Measurements from ENCODE around the gene F7.
"Not testable (repeated sequence)": the region's sequence is repeated elsewhere in the genome, so short reads cannot be mapped to it uniquely, and the experiment has no call there.

The F7 gene

GRCh38 chr13:113105032-113105920 lies at the start of gene F7:
Gene F7 (plus strand): TSS chr13:113105791. CDS start chr13:113105842, 51 bp downstream.
- peak; percentile 43 for DNase-seq

DNA sequence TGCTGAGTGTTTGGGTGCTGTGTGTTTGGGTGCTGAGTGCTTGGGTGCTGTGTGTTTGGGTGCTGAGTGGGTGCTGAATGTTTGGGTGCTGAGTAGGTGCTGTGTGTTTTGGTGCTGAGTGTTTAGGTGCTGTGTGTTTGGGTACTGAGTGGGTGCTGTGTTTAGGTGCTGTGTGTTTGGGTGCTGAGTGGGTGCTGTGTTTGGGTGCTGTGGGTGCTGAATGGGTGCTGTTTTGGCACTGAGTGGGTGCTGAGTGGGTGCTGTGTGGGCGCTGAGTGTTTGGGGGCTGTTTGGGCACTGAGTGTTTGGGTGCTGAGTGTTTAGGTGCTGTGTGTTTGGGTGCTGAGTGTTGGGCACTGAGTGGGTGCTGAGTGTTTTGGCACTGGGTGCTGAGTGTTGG lies 48.5 kb upstream of the F7 start:
- no peak for DNase-seq

DNA sequence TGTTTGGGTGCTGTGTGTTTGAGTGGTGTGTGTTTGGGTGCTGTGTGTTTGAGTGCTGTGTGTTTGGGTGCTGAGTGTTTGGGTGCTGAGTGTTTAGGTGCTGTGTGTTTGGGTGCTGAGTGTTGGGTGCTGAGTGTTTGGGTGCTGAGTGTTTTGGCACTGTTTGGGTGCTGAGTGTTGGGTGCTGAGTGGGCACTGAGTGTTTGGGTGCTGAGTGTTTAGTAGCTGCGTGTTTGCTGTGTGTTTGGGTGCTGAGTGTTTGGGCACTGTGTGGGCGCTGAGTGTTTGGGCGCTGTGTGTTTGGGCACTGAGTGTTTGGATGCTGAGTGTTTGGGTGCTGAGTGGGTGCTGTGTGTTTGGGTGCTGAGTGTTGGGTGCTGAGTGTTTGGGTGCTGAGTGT lies 48.0 kb upstream of the F7 start:
- DNase-seq: not testable (repeated sequence)

- no peak for DNase-seq
Measured at GRCh38 chr13:113058129-113058987, 47.2 kb upstream of the F7 start.

- DNase-seq: no peak
Measured at GRCh38 chr13:113058988-113059850, 46.4 kb upstream of the F7 start.

- no peak for DNase-seq
Measured at GRCh38 chr13:113059891-113060290, 45.7 kb upstream of the F7 start.

GRCh38 chr13:113060557-113061270 lies 44.9 kb upstream of the F7 start:
- no peak for DNase-seq

GRCh38 chr13:113061271-113061625 lies 44.3 kb upstream of the F7 start:
- DNase-seq: no peak

GRCh38 chr13:113061796-113062425 lies 43.7 kb upstream of the F7 start:
- DNase-seq: no peak

- no peak for DNase-seq
Measured at GRCh38 chr13:113062691-113063090, 42.9 kb upstream of the F7 start.

DNA sequence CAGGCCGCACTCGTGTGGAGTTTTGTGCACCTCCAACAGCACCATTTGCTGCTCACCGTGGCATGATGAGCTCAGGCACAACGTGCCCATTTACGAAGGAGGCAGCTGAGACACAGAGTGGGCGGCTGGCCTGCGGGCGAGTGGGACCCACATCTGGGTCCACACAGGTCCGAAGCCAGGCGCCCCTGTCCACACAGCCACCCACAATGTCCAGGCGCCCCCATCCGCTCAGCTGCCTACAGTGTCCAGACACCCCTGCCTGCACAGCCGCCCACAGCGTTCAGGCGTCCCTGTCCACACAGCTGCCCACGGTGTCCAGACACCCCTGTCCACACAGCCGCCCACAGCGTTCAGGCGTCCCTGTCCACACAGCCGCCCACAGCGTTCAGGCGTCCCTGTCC lies 42.5 kb upstream of the F7 start:
- no peak for DNase-seq

- no peak for DNase-seq
Measured at GRCh38 chr13:113064000-113064533, 41.5 kb upstream of the F7 start.

DNA sequence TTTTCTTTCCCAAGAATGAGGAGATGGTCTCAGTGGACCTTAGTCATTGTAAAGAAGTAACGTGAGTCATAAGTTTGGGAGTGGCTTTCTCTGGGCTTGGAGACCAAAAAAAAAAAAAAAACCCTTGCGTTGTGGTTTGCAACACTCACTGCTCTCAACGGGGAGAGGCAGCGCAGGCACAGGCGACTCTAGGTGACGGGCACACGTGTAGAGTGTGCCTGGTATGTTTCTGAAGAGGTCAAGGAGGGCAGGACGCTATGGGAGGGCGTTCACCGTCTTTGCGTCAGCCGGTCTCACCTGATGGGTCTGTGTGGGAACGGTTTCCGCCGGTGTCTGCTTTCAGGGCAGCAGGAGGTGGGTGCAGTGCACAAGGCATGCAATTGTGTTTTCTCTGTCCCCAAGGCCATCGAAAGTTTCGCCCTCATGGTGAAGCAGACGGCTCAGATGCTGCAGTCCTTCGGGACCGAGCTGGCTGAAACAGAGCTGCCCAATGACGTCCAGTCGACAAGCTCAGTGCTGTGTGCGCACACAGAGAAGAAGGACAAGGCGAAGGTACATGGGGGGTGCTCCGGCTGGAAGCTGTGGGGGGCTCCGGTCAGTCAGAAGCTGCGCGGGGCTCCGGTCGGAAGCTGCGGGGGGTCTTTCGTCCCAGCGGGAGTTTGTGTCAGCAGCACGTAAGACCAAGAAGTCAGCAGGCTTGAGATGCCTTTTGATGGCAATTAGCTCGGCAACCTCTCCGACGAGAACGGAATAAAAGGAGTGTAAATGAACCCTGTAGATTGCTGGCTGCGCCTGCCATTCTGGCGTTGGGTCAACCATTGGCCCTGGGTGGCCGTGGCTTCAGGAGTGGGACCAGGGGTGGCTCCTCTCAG lies 40.8 kb upstream of the F7 start:
- no peak for DNase-seq

DNA sequence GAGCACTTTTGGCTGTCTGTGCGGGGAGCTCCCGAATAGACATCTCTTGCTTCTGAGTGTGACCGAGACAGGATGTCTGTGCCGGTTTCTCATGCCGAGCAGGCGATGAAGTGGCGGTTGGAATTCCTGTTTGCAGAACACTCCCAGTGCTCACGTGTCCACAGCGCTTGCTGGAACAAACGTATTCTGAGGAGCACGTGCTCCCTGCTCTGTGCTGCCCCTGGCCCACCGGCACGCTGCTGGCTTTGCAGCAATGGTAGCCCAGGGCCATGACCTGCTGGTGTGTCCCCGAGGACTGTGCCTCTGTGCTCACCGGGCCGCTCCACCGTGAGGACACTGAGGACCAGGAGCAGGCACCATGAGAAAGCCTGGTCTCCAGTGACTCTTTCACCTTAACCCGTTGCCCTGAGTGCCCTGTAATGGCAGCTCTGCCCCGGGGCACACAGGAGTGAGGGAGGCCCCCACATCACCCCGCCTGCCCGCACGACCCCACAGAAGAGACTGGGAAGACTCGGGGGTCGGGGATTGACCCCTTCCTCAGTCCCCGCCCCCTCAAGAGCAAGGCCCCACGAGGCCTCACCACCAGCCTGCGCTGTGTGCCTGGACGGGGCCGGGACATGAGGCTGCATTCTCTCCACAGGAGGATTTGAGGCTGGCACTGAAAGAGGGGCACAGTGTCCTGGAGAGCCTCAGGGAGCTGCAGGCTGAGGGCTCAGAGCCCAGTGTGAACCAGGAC lies 40.0 kb upstream of the F7 start:
- no peak for DNase-seq

GRCh38 chr13:113066142-113066455 lies 39.5 kb upstream of the F7 start:
- DNase-seq: no peak

- no peak for DNase-seq
Measured at GRCh38 chr13:113066746-113067145, 38.8 kb upstream of the F7 start.

- no peak for DNase-seq
Measured at GRCh38 chr13:113069861-113070805, 35.5 kb upstream of the F7 start.

- no peak for DNase-seq
Measured at GRCh38 chr13:113070855-113071254, 34.7 kb upstream of the F7 start.

DNA sequence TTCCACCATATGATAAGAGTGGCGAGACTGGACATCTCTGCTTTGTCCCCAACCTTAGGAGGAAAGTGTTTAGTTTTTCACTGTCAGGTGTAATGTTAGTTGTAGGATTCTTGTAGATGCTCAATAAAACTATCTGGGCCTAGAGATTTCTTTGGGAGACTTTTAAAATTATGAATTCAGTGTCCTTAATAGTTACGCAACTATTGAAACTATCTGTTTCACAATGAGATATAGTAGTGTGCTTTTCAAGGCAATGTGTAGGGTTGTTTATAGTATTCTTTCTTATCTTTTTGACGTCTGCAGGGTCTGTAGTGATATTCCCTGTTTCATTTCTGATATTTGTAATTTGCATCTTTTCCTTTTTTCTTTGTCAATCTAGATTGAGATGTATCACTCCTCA lies 33.2 kb upstream of the F7 start:
- no peak for DNase-seq
